KMS-11 (cell line): ENCODE measurements around the gene POLD1.

Source experiments
- H2AFZ ChIP-seq: fragments of 200-600 bp; sonication (generic); 2 replicates; pipeline ENCODE4 v1.6.1; 2016; ENCODE audit warnings: antibody characterized with exemption, mixed run types, low read depth
- H3K27ac ChIP-seq: fragments of 200-600 bp; sonication (generic); 2 replicates; pipeline ENCODE4 v1.6.1; 2016; ENCODE audit warnings: mild to moderate bottlenecking, mixed run types
- H3K27me3 ChIP-seq: fragments of 200-600 bp; sonication (generic); 2 replicates; pipeline ENCODE4 v1.6.1; 2017; ENCODE audit warnings: mild to moderate bottlenecking, low read depth, mixed run types, moderate library complexity; ENCODE audit not compliant: insufficient read depth
- H3K36me3 ChIP-seq: fragments of 200-600 bp; sonication (generic); 2 replicates; pipeline ENCODE4 v1.6.1; 2017; ENCODE audit warnings: mild to moderate bottlenecking, mixed run types; ENCODE audit not compliant: insufficient read depth
- H3K4me1 ChIP-seq: fragments of 200-600 bp; sonication (generic); 2 replicates; pipeline ENCODE4 v1.6.1; 2016; ENCODE audit warnings: mild to moderate bottlenecking, low read depth, mixed run types; ENCODE audit not compliant: poor library complexity, severe bottlenecking
- H3K4me2 ChIP-seq: fragments of 200-600 bp; sonication (generic); 2 replicates; pipeline ENCODE4 v1.7.0; 2016; ENCODE audit warnings: mild to moderate bottlenecking, mixed run types
- H3K4me3 ChIP-seq: fragments of 200-600 bp; sonication (generic); IDR thresholded peaks from 2 replicates; pipeline ENCODE4 v1.6.1; 2017; ENCODE audit warnings: low read depth, low read length, mixed read lengths; ENCODE audit not compliant: insufficient read depth
- H3K79me2 ChIP-seq: fragments of 200-600 bp; sonication (generic); 2 replicates; pipeline ENCODE4 v1.6.1; 2016; ENCODE audit warnings: low read depth, mixed run types; ENCODE audit not compliant: insufficient read depth
- H3K9ac ChIP-seq: fragments of 200-600 bp; sonication (generic); 2 replicates; pipeline ENCODE4 v1.6.1; 2016; ENCODE audit warnings: mild to moderate bottlenecking, mixed run types
- H4K20me1 ChIP-seq: fragments of 200-600 bp; sonication (generic); 2 replicates; pipeline ENCODE4 v1.6.1; 2016; ENCODE audit warnings: mild to moderate bottlenecking, mixed run types; ENCODE audit not compliant: insufficient read depth
- TF ChIP-seq, protein P1 (sequence below): fragments of 200-600 bp; sonication (generic); conservative IDR thresholded peaks from 2 replicates; pipeline ENCODE4 v1.6.1; 2017; ENCODE audit warnings: low read depth, mild to moderate bottlenecking, antibody characterized with exemption, low read length, moderate library complexity, mixed read lengths

POLD1 gene

DNA sequence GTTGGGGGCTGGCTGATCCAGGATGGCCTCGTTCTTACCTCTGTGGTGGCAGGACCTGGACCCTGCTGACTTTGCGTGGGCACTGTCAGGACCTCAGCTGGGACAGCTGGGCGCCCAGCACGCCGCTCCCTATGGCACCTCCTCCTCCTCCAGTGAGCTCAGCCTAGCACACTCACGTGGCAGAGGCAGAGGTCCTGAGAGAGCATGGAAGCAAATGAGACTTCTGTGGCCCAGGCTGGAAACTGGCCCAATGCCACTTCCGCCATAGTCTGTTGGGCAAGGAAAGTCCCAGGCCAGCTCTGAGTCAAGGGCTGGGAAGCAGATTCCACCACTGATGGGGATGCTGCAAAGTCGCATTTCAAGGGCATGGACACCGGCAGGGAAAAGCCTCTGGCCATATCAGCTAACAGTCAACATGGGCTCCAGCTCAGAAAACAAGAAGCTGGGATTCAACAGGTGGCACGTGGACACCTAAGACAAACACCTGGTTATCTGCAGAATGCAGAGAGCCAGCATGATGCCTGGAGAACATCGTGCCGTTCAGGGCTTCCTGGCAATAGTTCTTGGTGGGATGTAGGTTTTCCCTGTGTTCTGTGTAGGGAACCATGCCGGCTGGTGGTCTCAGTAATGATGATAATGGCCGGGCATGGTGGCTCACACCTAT, 65.2 kb downstream of the POLD1 start:
- no peaks in the 10 kb centered on the region for H3K79me2 ChIP-seq
- H4K20me1 ChIP-seq = no peaks in the 10 kb centered on the region
- TF ChIP-seq, protein P1, sequence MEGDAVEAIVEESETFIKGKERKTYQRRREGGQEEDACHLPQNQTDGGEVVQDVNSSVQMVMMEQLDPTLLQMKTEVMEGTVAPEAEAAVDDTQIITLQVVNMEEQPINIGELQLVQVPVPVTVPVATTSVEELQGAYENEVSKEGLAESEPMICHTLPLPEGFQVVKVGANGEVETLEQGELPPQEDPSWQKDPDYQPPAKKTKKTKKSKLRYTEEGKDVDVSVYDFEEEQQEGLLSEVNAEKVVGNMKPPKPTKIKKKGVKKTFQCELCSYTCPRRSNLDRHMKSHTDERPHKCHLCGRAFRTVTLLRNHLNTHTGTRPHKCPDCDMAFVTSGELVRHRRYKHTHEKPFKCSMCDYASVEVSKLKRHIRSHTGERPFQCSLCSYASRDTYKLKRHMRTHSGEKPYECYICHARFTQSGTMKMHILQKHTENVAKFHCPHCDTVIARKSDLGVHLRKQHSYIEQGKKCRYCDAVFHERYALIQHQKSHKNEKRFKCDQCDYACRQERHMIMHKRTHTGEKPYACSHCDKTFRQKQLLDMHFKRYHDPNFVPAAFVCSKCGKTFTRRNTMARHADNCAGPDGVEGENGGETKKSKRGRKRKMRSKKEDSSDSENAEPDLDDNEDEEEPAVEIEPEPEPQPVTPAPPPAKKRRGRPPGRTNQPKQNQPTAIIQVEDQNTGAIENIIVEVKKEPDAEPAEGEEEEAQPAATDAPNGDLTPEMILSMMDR = no peak
- H3K4me1 ChIP-seq = peaks cover 9% of the 10 kb centered on the region
- H3K27ac ChIP-seq = no peak overlapping the region
- no peak overlapping the region for H3K9ac ChIP-seq
- no peak overlapping the region for H3K4me2 ChIP-seq
- peaks cover 86% of the 10 kb centered on the region for H3K27me3 ChIP-seq
- H2AFZ ChIP-seq = no peak overlapping the region
- H3K4me3 ChIP-seq = no peak overlapping the region
- no peaks in the 10 kb centered on the region for H3K36me3 ChIP-seq

DNA sequence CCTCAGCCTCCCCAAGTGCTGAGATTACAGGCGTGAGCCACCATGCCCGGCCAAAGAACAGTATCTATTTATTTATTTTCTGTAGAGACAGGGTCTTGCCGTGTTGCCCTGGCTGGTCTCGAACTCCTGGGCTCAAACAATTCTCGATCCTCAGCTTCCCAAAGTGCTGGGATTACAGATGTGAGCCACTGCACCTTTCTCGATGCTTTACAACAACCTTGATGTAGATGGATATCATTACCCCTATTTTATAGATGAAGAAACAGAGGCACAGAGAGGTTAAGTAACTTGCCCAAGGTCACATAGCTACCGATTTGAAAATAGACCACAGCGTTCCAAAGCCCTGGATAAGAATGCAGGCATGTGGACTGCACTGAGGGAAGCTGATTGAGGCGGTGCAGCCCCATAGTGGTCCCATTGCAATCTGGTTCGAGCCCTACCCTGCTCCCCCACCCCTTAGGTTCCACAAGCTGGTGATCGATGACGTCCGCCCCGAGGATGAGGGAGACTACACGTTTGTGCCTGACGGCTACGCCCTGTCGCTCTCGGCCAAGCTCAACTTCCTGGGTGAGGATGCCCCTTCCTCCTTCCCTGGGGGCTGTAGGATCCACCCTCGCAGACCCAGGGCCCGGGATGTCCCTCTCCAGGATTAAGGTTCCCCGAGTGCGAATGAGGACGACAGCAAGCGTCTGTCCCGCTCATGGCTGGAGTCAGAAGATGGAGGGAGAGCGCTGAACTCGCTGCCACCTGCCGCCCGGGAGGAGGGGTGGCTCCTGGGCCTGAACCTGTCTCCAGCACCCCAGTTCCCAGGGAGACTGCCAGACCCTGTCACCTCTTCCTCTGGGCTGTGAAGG, 66.4 kb downstream of the POLD1 start:
- no peaks in the 10 kb centered on the region for H4K20me1 ChIP-seq
- no peaks in the 10 kb centered on the region for H3K36me3 ChIP-seq
- H3K27ac ChIP-seq = no peak overlapping the region
- no peak overlapping the region for H3K4me2 ChIP-seq
- H3K4me3 ChIP-seq = no peak overlapping the region
- H3K79me2 ChIP-seq = no peaks in the 10 kb centered on the region
- H3K27me3 ChIP-seq = peaks cover 89% of the 10 kb centered on the region
- TF ChIP-seq, protein P1 = no peak
- no peak overlapping the region for H3K9ac ChIP-seq
- peaks cover 9% of the 10 kb centered on the region for H3K4me1 ChIP-seq
- no peak overlapping the region for H2AFZ ChIP-seq

DNA sequence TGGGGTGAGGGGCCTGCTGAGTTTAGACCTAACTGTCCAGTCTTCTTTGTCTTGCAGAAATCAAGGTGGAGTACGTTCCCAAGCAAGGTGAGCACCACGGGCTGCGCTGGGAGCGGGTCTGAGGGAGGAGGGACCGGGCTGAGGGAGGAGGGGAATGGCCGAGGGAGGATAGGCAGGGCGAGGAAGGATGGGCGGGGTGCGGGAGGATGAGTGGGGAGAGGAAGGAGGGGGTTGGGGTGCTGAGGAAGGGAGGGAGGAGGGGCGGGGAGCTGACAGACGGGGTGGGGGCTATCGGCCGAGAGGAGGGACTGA, 67.0 kb downstream of the POLD1 start:
- Histone ChIP-seq H3K36me3 (no peaks in the 10 kb centered on the region), H3K4me3 (no peak overlapping the region), H3K9ac (no peak overlapping the region), H3K27ac (no peak overlapping the region), H4K20me1 (no peaks in the 10 kb centered on the region), H3K27me3 (peaks cover 84% of the 10 kb centered on the region), H2AFZ (no peak overlapping the region), H3K4me1 (peaks cover 9% of the 10 kb centered on the region), H3K4me2 (no peak overlapping the region), H3K79me2 (no peaks in the 10 kb centered on the region)
- TF ChIP-seq, protein P1 = no peak

DNA sequence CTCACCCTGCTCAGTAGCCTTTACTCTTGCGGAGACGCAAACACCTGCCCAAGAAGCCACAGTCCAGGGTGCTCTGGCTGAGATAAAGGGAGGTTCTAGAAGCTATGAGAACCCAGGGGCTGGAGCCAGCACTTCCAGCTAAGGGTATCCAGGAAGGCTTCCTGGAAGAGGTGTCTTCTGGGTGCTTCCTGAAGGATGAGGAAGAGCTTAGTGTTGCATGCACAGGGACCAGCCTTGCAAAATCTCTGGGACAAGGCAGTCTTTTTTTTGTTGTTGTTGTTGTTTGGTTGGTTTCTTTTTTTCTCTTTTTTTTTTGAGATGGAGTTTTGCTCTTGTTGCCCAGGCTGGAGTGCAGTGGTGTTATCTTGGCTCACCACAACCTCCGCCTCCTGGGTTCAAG, 69.1 kb downstream of the POLD1 start:
- peaks cover 73% of the 10 kb centered on the region for H3K27me3 ChIP-seq
- no peak overlapping the region for H3K27ac ChIP-seq
- H3K36me3 ChIP-seq = no peaks in the 10 kb centered on the region
- H2AFZ ChIP-seq = no peak overlapping the region
- TF ChIP-seq, protein P1 = no peak
- H4K20me1 ChIP-seq = no peaks in the 10 kb centered on the region
- no peak overlapping the region for H3K4me3 ChIP-seq
- H3K9ac ChIP-seq = no peak overlapping the region
- H3K4me2 ChIP-seq = no peak overlapping the region
- no peaks in the 10 kb centered on the region for H3K79me2 ChIP-seq
- H3K4me1 ChIP-seq = peaks cover 9% of the 10 kb centered on the region
